Endothelial cell of umbilical vein (primary cell): ENCODE measurements around the gene SOAT1.

Source experiments
- EZH2 ChIP-seq: IDR thresholded peaks from 2 replicates; pipeline ENCODE4 v1.6.1; 2012; ENCODE audit warnings: borderline replicate concordance, low read depth, mild to moderate bottlenecking, moderate library complexity, low read length, inconsistent platforms; ENCODE audit not compliant: severe bottlenecking
- FOS ChIP-seq: IDR thresholded peaks from 2 replicates; pipeline ENCODE4 v1.6.1; 2011; ENCODE audit warnings: mild to moderate bottlenecking, low read length, moderate library complexity, borderline replicate concordance; ENCODE audit not compliant: insufficient read depth
- GATA2 ChIP-seq: IDR thresholded peaks from 2 replicates; pipeline ENCODE4 v1.7.0; 2011; ENCODE audit warnings: low read depth, mild to moderate bottlenecking, moderate library complexity, mixed read lengths, low read length; ENCODE audit not compliant: insufficient read length, insufficient read depth
- JUN ChIP-seq: IDR thresholded peaks from 2 replicates; pipeline ENCODE4 v1.6.1; 2011; ENCODE audit warnings: borderline replicate concordance, low read depth; ENCODE audit not compliant: insufficient read length, insufficient read depth
- MAX ChIP-seq: IDR thresholded peaks from 2 replicates; pipeline ENCODE4 v1.6.1; 2011; ENCODE audit not compliant: insufficient read depth, insufficient read length
- MYC ChIP-seq: IDR thresholded peaks from one replicate; pipeline ENCODE4 v1.6.1; 2011; ENCODE audit warnings: mild to moderate bottlenecking, low read depth, low read length
- POLR2A ChIP-seq: IDR thresholded peaks from 2 replicates; pipeline ENCODE4 v1.6.1; 2012; ENCODE audit warnings: low read depth, mild to moderate bottlenecking, control low read depth, low read length
- POLR2AphosphoS5 ChIP-seq: IDR thresholded peaks from 2 replicates; pipeline ENCODE4 v1.6.1; 2012; ENCODE audit warnings: low read depth, mild to moderate bottlenecking, control low read depth, low read length, moderate library complexity; ENCODE audit not compliant: insufficient read depth
- TF ChIP-seq, protein P1 (sequence below), 2 donors: IDR thresholded peaks; 1 replicate in 1 of 2; 2 replicates in 1 of 2; pipeline ENCODE4 v1.5.1; 2011; ENCODE audit warnings: low read length in 2 of 2, mild to moderate bottlenecking in 2 of 2, moderate library complexity in 2 of 2, control low read depth in 1 of 2, inconsistent platforms in 1 of 2, low read depth in 1 of 2; ENCODE audit not compliant: insufficient read depth in 1 of 2; ENCODE audit errors: extremely low read depth in 1 of 2

- TF ChIP-seq, protein P1, sequence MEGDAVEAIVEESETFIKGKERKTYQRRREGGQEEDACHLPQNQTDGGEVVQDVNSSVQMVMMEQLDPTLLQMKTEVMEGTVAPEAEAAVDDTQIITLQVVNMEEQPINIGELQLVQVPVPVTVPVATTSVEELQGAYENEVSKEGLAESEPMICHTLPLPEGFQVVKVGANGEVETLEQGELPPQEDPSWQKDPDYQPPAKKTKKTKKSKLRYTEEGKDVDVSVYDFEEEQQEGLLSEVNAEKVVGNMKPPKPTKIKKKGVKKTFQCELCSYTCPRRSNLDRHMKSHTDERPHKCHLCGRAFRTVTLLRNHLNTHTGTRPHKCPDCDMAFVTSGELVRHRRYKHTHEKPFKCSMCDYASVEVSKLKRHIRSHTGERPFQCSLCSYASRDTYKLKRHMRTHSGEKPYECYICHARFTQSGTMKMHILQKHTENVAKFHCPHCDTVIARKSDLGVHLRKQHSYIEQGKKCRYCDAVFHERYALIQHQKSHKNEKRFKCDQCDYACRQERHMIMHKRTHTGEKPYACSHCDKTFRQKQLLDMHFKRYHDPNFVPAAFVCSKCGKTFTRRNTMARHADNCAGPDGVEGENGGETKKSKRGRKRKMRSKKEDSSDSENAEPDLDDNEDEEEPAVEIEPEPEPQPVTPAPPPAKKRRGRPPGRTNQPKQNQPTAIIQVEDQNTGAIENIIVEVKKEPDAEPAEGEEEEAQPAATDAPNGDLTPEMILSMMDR (IDR thresholded peaks at IDR 0.05; ENCODE audit: extremely low read depth in 1 of 2, insufficient read depth in 1 of 2, low read depth in 1 of 2, low read length in 2 of 2) = no peak
- no peak for TF ChIP-seq GATA2
- no peak for TF ChIP-seq POLR2A
- no peak for TF ChIP-seq MAX
- TF ChIP-seq EZH2 = no peak
- no peak for TF ChIP-seq JUN
- no peak for TF ChIP-seq POLR2AphosphoS5
- no peak for TF ChIP-seq MYC
- no peak for TF ChIP-seq FOS
These were observed 28.1 kb downstream of the SOAT1 start for GRCh38 chr1:179321533-179322216.
